ENCODE measurements around the gene PTH2R. TPM values are rescaled to one million over a fixed set of nuclear protein-coding genes. Genes with fewer than 3 reads are reported as not detected.

The PTH2R gene
- polyA plus RNA-seq, 1 donor from 2014 or later = not detected

- no peaks in the 10 kb centered on the region for H3K36me3 ChIP-seq (ENCODE audit: insufficient read depth, low read length)
- no peak for TF ChIP-seq POLR2AphosphoS5 (IDR thresholded peaks at IDR 0.05)
- TF ChIP-seq TAF1 (IDR thresholded peaks at IDR 0.05; ENCODE audit: low read depth) = no peak
- TF ChIP-seq MXI1 (conservative IDR thresholded peaks at IDR 0.05; ENCODE audit: poor library complexity, severe bottlenecking) = no peak
- no peak for TF ChIP-seq EZH2 (IDR thresholded peaks at IDR 0.05; ENCODE audit: borderline replicate concordance, insufficient read depth, low read length, poor library complexity, severe bottlenecking)
- no peak for TF ChIP-seq RAD21 (conservative IDR thresholded peaks at IDR 0.05)
- TF ChIP-seq EP300 (conservative IDR thresholded peaks at IDR 0.05; ENCODE audit: poor library complexity, severe bottlenecking) = no peak
- TF ChIP-seq CTCF (IDR thresholded peaks at IDR 0.05; ENCODE audit: poor library complexity, severe bottlenecking) = no peak
- no peak for TF ChIP-seq REST (IDR thresholded peaks at IDR 0.05; ENCODE audit: borderline replicate concordance)
- TF ChIP-seq SMC3 (conservative IDR thresholded peaks at IDR 0.05; ENCODE audit: poor library complexity) = no peak
- H3K79me2 ChIP-seq (replicated peaks; ENCODE audit: insufficient read depth, low read length) = no peaks in the 10 kb centered on the region
Measured at GRCh38 chr2:208369091-208369490, 37.5 kb upstream of the PTH2R start.

GRCh38 chr2:208370881-208371633, 35.5 kb upstream of the PTH2R start:
- TF ChIP-seq POLR2AphosphoS5 (IDR thresholded peaks at IDR 0.05) (no peak), EZH2 (IDR thresholded peaks at IDR 0.05; ENCODE audit: borderline replicate concordance, insufficient read depth, low read length, poor library complexity, severe bottlenecking) (no peak), CTCF (IDR thresholded peaks at IDR 0.05; ENCODE audit: poor library complexity, severe bottlenecking) (no peak), REST (IDR thresholded peaks at IDR 0.05; ENCODE audit: borderline replicate concordance) (no peak), SMC3 (conservative IDR thresholded peaks at IDR 0.05; ENCODE audit: poor library complexity) (no peak), EP300 (conservative IDR thresholded peaks at IDR 0.05; ENCODE audit: poor library complexity, severe bottlenecking) (no peak), TAF1 (IDR thresholded peaks at IDR 0.05; ENCODE audit: low read depth) (no peak), MXI1 (conservative IDR thresholded peaks at IDR 0.05; ENCODE audit: poor library complexity, severe bottlenecking) (no peak), RAD21 (conservative IDR thresholded peaks at IDR 0.05) (no peak)

More at GRCh38 chr2:208369091-208369490, 37.5 kb upstream of the PTH2R start:
- no peak overlapping the region for H3K9ac ChIP-seq (ENCODE audit: low read length)
- H2AFZ ChIP-seq (ENCODE audit: low read depth, low read length) = no peak overlapping the region
- no peak overlapping the region for H3K4me3 ChIP-seq (ENCODE audit: low read length)
- no peaks in the 10 kb centered on the region for H3K27me3 ChIP-seq (ENCODE audit: insufficient read depth, low read depth, low read length)
- no peak overlapping the region for H3K27ac ChIP-seq (ENCODE audit: low read length)
- no peaks in the 10 kb centered on the region for H4K20me1 ChIP-seq (ENCODE audit: insufficient read depth)
- H3K4me2 ChIP-seq (ENCODE audit: low read length) = no peak overlapping the region
- no peaks in the 10 kb centered on the region for H3K9me2 ChIP-seq (ENCODE audit: insufficient read depth, low read length)
- H3K9me3 ChIP-seq (ENCODE audit: low read length) = peaks cover 10% of the 10 kb centered on the region
- no peaks in the 10 kb centered on the region for H3F3A ChIP-seq (ENCODE audit: insufficient read depth, low read length, poor library complexity, severe bottlenecking)

More at GRCh38 chr2:208370881-208371633, 35.5 kb upstream of the PTH2R start:
- Histone ChIP-seq H3K9me2 (ENCODE audit: insufficient read depth, low read length) (no peaks in the 10 kb centered on the region), H3K9ac (ENCODE audit: low read length) (no peak overlapping the region), H3K27me3 (ENCODE audit: insufficient read depth, low read depth, low read length) (no peaks in the 10 kb centered on the region), H2AFZ (ENCODE audit: low read depth, low read length) (no peak overlapping the region), H4K20me1 (ENCODE audit: insufficient read depth) (no peaks in the 10 kb centered on the region), H3K79me2 (replicated peaks; ENCODE audit: insufficient read depth, low read length) (no peaks in the 10 kb centered on the region), H3K36me3 (ENCODE audit: insufficient read depth, low read length) (no peaks in the 10 kb centered on the region), H3K9me3 (ENCODE audit: low read length) (no peaks in the 10 kb centered on the region), H3K4me2 (ENCODE audit: low read length) (no peak overlapping the region), H3K4me3 (ENCODE audit: low read length) (no peak overlapping the region), H3K27ac (ENCODE audit: low read length) (no peak overlapping the region), H3F3A (ENCODE audit: insufficient read depth, low read length, poor library complexity, severe bottlenecking) (no peaks in the 10 kb centered on the region)

Data from neural cell (in vitro differentiated cells).